DND-41 (cell line): ENCODE data around the gene PEX12.

Experiments
- EZH2 ChIP-seq: IDR thresholded peaks from 3 replicates; pipeline ENCODE4 v1.6.1; 2012; ENCODE audit warnings: borderline replicate concordance, low read depth, mild to moderate bottlenecking, moderate library complexity, low read length, inconsistent platforms; ENCODE audit not compliant: severe bottlenecking
- TF ChIP-seq, protein P1 (sequence below): IDR thresholded peaks from 2 replicates; pipeline ENCODE4 v1.5.1; 2012; ENCODE audit warnings: borderline replicate concordance, low read length, moderate library complexity, mild to moderate bottlenecking; ENCODE audit not compliant: poor library complexity, severe bottlenecking; ENCODE audit errors: extremely low read depth

DNA sequence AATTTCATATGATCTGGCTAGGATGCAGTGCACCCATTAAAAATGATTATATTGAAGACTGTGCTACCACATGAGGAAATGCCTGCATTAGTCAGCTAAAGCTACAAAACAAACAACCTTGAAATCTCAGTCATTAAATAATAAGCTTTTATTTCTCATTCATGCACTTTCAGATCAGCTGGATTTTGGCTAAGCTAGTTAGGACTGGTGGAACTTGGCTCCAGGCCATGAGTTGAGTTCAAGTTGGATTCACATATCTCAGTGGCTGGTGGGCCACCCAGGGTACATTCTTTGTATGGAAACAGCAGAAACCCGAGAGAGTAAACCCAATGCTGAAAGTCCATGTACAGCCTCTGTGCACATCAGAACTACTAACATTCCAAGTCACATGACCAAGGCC, 34.5 kb downstream of the PEX12 start:
- TF ChIP-seq, protein P1, sequence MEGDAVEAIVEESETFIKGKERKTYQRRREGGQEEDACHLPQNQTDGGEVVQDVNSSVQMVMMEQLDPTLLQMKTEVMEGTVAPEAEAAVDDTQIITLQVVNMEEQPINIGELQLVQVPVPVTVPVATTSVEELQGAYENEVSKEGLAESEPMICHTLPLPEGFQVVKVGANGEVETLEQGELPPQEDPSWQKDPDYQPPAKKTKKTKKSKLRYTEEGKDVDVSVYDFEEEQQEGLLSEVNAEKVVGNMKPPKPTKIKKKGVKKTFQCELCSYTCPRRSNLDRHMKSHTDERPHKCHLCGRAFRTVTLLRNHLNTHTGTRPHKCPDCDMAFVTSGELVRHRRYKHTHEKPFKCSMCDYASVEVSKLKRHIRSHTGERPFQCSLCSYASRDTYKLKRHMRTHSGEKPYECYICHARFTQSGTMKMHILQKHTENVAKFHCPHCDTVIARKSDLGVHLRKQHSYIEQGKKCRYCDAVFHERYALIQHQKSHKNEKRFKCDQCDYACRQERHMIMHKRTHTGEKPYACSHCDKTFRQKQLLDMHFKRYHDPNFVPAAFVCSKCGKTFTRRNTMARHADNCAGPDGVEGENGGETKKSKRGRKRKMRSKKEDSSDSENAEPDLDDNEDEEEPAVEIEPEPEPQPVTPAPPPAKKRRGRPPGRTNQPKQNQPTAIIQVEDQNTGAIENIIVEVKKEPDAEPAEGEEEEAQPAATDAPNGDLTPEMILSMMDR = no peak
- TF ChIP-seq EZH2 = no peak
